IgD-negative memory B cell (primary cell): ENCODE data around the gene ZBTB21. TPM values are rescaled to one million over a fixed set of nuclear protein-coding genes. Genes with fewer than 3 reads are reported as not detected.
"Not testable (repeated sequence)": the region's sequence is repeated elsewhere in the genome, so short reads cannot be mapped to it uniquely, and the experiment has no call there.

Source experiments
- H3K27ac Mint-ChIP-seq, 3 donors: one replicate each; pipeline ENCODE4 v1.8.0; 2020 to 2022; ENCODE audit warnings: mild to moderate bottlenecking in 3 of 3, mixed read lengths in 3 of 3, moderate library complexity in 1 of 3
- H3K27me3 Mint-ChIP-seq: one replicate; pipeline ENCODE4 v1.8.0; 2021; ENCODE audit warnings: mixed read lengths
- H3K36me3 Mint-ChIP-seq: one replicate; pipeline ENCODE4 v1.8.0; 2020; ENCODE audit warnings: mild to moderate bottlenecking, mixed read lengths
- H3K4me1 Mint-ChIP-seq, 3 donors: one replicate each; pipeline ENCODE4 v1.8.0; 2020 to 2022; ENCODE audit warnings: mixed read lengths in 3 of 3, mild to moderate bottlenecking in 1 of 3
- H3K4me3 Mint-ChIP-seq, 4 donors: one replicate each; pipeline ENCODE4 v1.8.0; 2020 to 2022; ENCODE audit warnings: mild to moderate bottlenecking in 4 of 4, mixed read lengths in 4 of 4, moderate library complexity in 3 of 4
- H3K9me3 Mint-ChIP-seq, 3 donors: one replicate each; pipeline ENCODE4 v1.8.0; 2020 to 2021; ENCODE audit warnings: mixed read lengths in 3 of 3, mild to moderate bottlenecking in 1 of 3
- polyA plus RNA-seq: library from polyadenylated mRNA; unstranded; fragments of 300-500 nt; fragmentation: Illumina TruSeq; gene quantifications from one replicate; pipeline ENCODE4 v1.2.3, GENCODE V29; 2021

Gene ZBTB21
- polyA plus RNA-seq, 1 donor from 2014 or later = 8.0 TPM

GRCh38 chr21:41955516-41955915, 54.6 kb downstream of the ZBTB21 start:
- Mint-ChIP-seq H3K27me3 (peaks cover 43% of the 10 kb centered on the region), H3K27ac (no peak overlapping the region), H3K9me3 (peaks cover 0 to 4% (median 0%) of the 10 kb centered on the region in 3 donors), H3K36me3 (peaks cover 3% of the 10 kb centered on the region), H3K4me3 (peak overlapping the region; percentile 1 to 78 (median 60)), H3K4me1 (peaks cover 0 to 17% (median 15%) of the 10 kb centered on the region in 3 donors)

- H3K27ac Mint-ChIP-seq = peak overlapping the region in 1 of 3 donors; percentile 84
- peak overlapping the region in 3 of 4 donors; percentile 68 to 78 (median 69) for H3K4me3 Mint-ChIP-seq
- peaks cover 1% of the 10 kb centered on the region for H3K36me3 Mint-ChIP-seq
- H3K27me3 Mint-ChIP-seq = peaks cover 43% of the 10 kb centered on the region
- peaks cover 0 to 17% (median 14%) of the 10 kb centered on the region in 3 donors for H3K4me1 Mint-ChIP-seq
- peaks cover 0 to 4% (median 0%) of the 10 kb centered on the region in 3 donors for H3K9me3 Mint-ChIP-seq
These were observed 55.3 kb downstream of the ZBTB21 start for GRCh38 chr21:41954654-41955499.

GRCh38 chr21:41953831-41954653, 56.1 kb downstream of the ZBTB21 start, which contains the start of gene C2CD2:
Gene C2CD2 (minus strand): TSS chr21:41954018. CDS start chr21:41953648, 370 bp downstream.
- Mint-ChIP-seq H3K4me1 (peaks cover 0 to 17% (median 14%) of the 10 kb centered on the region in 3 donors), H3K4me3 (peak within 1 kb of the TSS; percentile 68 to 79 (median 74)), H3K36me3 (peaks cover 1% of the 10 kb centered on the region), H3K27ac (no peak within 1 kb of the TSS), H3K27me3 (peaks cover 43% of the 10 kb centered on the region), H3K9me3 (peaks cover 0 to 5% (median 0%) of the 10 kb centered on the region in 3 donors)

- Mint-ChIP-seq H3K36me3 (peaks cover 1% of the 10 kb centered on the region), H3K4me3 (peak overlapping the region in 2 of 4 donors; percentile 37 to 46), H3K27me3 (peaks cover 43% of the 10 kb centered on the region), H3K9me3 (peaks cover 0 to 5% (median 0%) of the 10 kb centered on the region in 3 donors), H3K27ac (no peak overlapping the region), H3K4me1 (peaks cover 0 to 17% (median 14%) of the 10 kb centered on the region in 3 donors)
These were observed 56.8 kb downstream of the ZBTB21 start for GRCh38 chr21:41953249-41953830.

GRCh38 chr21:41952568-41953248, 57.5 kb downstream of the ZBTB21 start:
- peaks cover 0 to 5% (median 0%) of the 10 kb centered on the region in 3 donors for H3K9me3 Mint-ChIP-seq
- H3K4me3 Mint-ChIP-seq = peak overlapping the region; percentile 37 to 79 (median 66)
- H3K36me3 Mint-ChIP-seq = peaks cover 1% of the 10 kb centered on the region
- H3K27ac Mint-ChIP-seq = no peak overlapping the region
- peaks cover 43% of the 10 kb centered on the region for H3K27me3 Mint-ChIP-seq
- H3K4me1 Mint-ChIP-seq = peaks cover 0 to 17% (median 14%) of the 10 kb centered on the region in 3 donors

GRCh38 chr21:41951876-41952567, 58.1 kb downstream of the ZBTB21 start:
- Mint-ChIP-seq H3K9me3 (peaks cover 0 to 5% (median 0%) of the 10 kb centered on the region in 3 donors), H3K4me1 (peaks cover 0 to 17% (median 14%) of the 10 kb centered on the region in 3 donors), H3K27me3 (peaks cover 37% of the 10 kb centered on the region), H3K27ac (peak overlapping the region in 1 of 3 donors; percentile 13), H3K36me3 (no peaks in the 10 kb centered on the region), H3K4me3 (peak overlapping the region; percentile 19 to 79 (median 66))

- peaks cover 28% of the 10 kb centered on the region for H3K27me3 Mint-ChIP-seq
- peaks cover 0 to 5% (median 0%) of the 10 kb centered on the region in 3 donors for H3K9me3 Mint-ChIP-seq
- H3K27ac Mint-ChIP-seq = no peak overlapping the region
- H3K4me3 Mint-ChIP-seq = no peak overlapping the region
- no peaks in the 10 kb centered on the region for H3K36me3 Mint-ChIP-seq
- H3K4me1 Mint-ChIP-seq = peaks cover 0 to 17% (median 14%) of the 10 kb centered on the region in 3 donors
These were observed 59.2 kb downstream of the ZBTB21 start for GRCh38 chr21:41950941-41951351.

DNA sequence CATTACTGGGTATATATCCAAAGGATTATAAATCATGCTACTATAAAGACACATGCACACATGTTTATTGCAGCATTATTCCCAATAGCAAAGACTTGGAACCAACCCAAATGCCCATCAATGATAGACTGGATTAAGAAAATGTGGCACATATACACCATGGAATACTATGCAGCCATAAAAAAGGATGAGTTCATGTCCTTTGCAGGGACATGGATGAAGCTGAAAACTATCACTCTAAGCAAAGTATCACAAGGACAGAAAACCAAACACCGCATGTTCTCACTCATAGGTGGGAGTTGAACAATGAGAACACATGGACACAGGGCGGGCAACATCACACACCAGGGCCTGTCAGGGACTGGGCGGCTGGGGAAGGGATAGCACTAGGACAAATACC, 60.5 kb downstream of the ZBTB21 start:
- not testable (repeated sequence) for H3K36me3 Mint-ChIP-seq, H3K4me3 Mint-ChIP-seq, H3K27ac Mint-ChIP-seq, H3K4me1 Mint-ChIP-seq, H3K9me3 Mint-ChIP-seq
- peaks cover 19% of the 10 kb centered on the region for H3K27me3 Mint-ChIP-seq

- Mint-ChIP-seq H3K36me3 (no peaks in the 10 kb centered on the region), H3K27me3 (peaks cover 15% of the 10 kb centered on the region), H3K9me3 (peaks cover 0 to 2% (median 0%) of the 10 kb centered on the region in 3 donors), H3K27ac (no peak overlapping the region), H3K4me1 (peaks cover 0 to 4% (median 3%) of the 10 kb centered on the region in 3 donors), H3K4me3 (no peak overlapping the region)
These were observed 61.3 kb downstream of the ZBTB21 start for GRCh38 chr21:41948901-41949300.

- H3K9me3 Mint-ChIP-seq = peaks cover 0 to 2% (median 0%) of the 10 kb centered on the region in 3 donors
- peaks cover 0 to 4% (median 3%) of the 10 kb centered on the region in 3 donors for H3K4me1 Mint-ChIP-seq
- no peaks in the 10 kb centered on the region for H3K36me3 Mint-ChIP-seq
- H3K27ac Mint-ChIP-seq = peak overlapping the region in 1 of 3 donors; percentile 33
- peaks cover 15% of the 10 kb centered on the region for H3K27me3 Mint-ChIP-seq
- no peak overlapping the region for H3K4me3 Mint-ChIP-seq
These were observed 61.9 kb downstream of the ZBTB21 start for GRCh38 chr21:41948078-41948895.

- H3K4me3 Mint-ChIP-seq = no peak overlapping the region
- H3K27ac Mint-ChIP-seq = no peak overlapping the region
- H3K4me1 Mint-ChIP-seq = no peaks in the 10 kb centered on the region
- H3K9me3 Mint-ChIP-seq = peaks cover 0 to 2% (median 0%) of the 10 kb centered on the region in 3 donors
- H3K27me3 Mint-ChIP-seq = no peaks in the 10 kb centered on the region
- no peaks in the 10 kb centered on the region for H3K36me3 Mint-ChIP-seq
These were observed 64.2 kb downstream of the ZBTB21 start for GRCh38 chr21:41945982-41946381.

DNA sequence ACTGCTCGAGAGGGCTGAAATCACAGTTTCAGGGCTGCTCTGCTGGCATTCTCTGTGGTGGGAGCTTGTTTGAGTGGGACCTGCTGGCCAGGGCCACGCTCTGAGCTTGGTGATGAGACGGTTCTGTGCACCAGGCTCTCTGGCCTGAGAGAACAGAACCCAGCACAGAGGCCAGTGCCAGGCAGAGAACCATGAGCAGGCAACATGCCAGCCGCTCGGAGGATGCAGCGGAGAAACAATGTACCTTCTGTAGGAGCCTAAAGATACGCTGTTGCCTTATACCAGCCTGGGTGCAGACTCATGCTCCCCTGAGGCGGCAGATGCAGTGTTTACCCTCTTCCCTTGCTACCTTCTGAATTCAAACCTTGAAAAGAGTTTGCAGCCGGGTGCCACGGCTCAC, 66.3 kb downstream of the ZBTB21 start:
- Mint-ChIP-seq H3K4me3 (no peak overlapping the region), H3K27me3 (no peaks in the 10 kb centered on the region), H3K27ac (no peak overlapping the region), H3K4me1 (no peaks in the 10 kb centered on the region), H3K36me3 (no peaks in the 10 kb centered on the region), H3K9me3 (no peaks in the 10 kb centered on the region)

DNA sequence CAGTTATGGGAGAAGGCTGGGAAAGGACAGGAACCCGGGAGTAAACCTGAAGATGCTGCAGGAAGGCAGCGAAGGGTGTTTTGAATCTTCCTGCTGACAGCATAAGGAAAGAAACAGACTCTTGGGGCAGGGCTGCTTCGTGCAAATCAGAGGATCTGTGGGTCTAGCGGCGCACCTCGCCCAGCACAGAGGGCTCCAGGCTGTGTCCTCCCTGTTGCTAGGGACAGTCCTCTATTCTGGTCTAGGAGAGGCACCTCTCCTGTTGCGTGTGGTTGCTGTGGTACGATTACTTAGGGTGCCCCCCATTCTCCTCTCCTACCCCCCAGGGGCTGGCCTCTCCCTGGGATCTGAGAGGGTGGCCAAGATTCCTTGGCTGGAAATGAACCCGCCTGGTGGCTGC, 67.7 kb downstream of the ZBTB21 start:
- H3K27me3 Mint-ChIP-seq = no peaks in the 10 kb centered on the region
- no peaks in the 10 kb centered on the region for H3K4me1 Mint-ChIP-seq
- H3K36me3 Mint-ChIP-seq = no peaks in the 10 kb centered on the region
- H3K27ac Mint-ChIP-seq = no peak overlapping the region
- H3K9me3 Mint-ChIP-seq = no peaks in the 10 kb centered on the region
- H3K4me3 Mint-ChIP-seq = no peak overlapping the region
